ENCODE measurements around the gene C1QTNF5.

C1QTNF5 gene

DNA sequence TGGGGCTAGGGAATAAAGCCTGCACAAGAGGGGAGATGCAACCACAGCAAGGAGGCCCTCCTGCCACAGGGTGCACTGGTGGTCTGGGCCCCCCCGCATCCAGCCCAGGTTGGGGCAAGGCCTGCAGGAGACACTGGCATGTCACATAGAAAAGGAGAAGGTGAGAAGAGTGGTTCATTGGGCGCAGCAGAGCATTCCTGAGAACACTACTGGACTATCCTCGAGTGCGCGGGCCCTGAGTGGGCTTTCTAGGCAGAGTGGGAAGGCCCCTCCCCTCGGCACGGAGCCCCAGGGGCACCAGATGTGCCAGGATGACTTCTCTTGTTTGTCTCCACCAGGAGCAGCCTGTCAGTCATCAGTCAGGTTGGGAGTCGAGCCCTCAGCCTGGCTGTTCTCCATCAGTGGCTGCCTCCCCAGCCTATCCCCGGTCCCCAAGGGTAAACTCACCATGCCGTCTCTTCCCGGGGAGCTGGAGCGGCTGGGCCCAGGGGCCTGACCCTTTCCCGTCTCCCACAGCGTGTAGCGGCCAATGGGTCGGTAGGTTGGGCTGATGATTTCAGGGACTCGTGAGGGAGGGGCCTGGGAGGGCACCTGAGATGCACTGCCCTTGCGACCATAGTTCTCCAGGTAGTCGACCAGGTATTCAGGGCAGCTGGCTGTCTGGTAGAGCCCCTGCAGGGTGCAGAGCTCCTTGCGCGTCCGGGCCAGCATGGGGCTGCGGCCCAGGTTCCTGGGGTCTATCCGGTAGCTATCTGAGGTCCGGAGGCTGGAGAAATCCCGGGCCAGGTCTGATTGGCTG is 31.8 kb upstream of the C1QTNF5 start:
- TF ChIP-seq, protein P1, sequence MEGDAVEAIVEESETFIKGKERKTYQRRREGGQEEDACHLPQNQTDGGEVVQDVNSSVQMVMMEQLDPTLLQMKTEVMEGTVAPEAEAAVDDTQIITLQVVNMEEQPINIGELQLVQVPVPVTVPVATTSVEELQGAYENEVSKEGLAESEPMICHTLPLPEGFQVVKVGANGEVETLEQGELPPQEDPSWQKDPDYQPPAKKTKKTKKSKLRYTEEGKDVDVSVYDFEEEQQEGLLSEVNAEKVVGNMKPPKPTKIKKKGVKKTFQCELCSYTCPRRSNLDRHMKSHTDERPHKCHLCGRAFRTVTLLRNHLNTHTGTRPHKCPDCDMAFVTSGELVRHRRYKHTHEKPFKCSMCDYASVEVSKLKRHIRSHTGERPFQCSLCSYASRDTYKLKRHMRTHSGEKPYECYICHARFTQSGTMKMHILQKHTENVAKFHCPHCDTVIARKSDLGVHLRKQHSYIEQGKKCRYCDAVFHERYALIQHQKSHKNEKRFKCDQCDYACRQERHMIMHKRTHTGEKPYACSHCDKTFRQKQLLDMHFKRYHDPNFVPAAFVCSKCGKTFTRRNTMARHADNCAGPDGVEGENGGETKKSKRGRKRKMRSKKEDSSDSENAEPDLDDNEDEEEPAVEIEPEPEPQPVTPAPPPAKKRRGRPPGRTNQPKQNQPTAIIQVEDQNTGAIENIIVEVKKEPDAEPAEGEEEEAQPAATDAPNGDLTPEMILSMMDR (conservative IDR thresholded peaks at IDR 0.05; ENCODE audit: low read depth, low read length): no peak
- H3K4me3 ChIP-seq (IDR thresholded peaks at IDR 0.05; ENCODE audit: insufficient read depth, low read depth, low read length): no peak overlapping the region
- H3K4me1 ChIP-seq (ENCODE audit: low read depth, poor library complexity, severe bottlenecking): no peaks in the 10 kb centered on the region

DNA sequence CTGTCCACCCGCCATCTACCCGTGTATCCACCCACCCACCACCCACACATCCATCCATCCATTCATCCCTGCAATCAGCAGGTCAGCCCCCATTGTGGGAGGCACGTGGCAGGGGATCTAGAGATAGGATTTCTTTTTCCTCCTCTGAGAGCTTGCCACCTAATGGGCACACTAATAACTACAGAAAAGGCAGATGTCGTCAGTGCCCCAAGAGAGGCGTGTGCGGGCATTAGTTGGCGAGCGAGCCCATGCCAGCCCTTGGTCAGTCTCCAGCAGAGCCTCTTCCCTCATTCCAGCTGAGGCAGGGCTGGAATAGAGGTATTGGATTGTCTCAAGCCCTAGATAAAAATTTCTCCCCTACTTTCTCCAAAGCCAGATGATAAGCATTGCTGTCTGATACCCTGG is 31.1 kb upstream of the C1QTNF5 start:
- H3K4me2 ChIP-seq: no peak overlapping the region
- H3K4me1 ChIP-seq (ENCODE audit: low read depth, poor library complexity, severe bottlenecking): no peaks in the 10 kb centered on the region
- H3K27me3 ChIP-seq (ENCODE audit: insufficient read depth, low read depth): no peaks in the 10 kb centered on the region
- TF ChIP-seq, protein P1 (conservative IDR thresholded peaks at IDR 0.05; ENCODE audit: low read depth, low read length): no peak
- no peak overlapping the region for H2AFZ ChIP-seq (ENCODE audit: low read depth)
- H3K79me2 ChIP-seq (ENCODE audit: insufficient read depth, low read depth): no peaks in the 10 kb centered on the region
- no peak overlapping the region for H3K9ac ChIP-seq
- no peaks in the 10 kb centered on the region for H4K20me1 ChIP-seq (ENCODE audit: insufficient read depth)
- no peak overlapping the region for H3K4me3 ChIP-seq (IDR thresholded peaks at IDR 0.05; ENCODE audit: insufficient read depth, low read depth, low read length)
- H3K27ac ChIP-seq: no peak overlapping the region
- no peaks in the 10 kb centered on the region for H3K36me3 ChIP-seq (ENCODE audit: insufficient read depth)

More for the DNA sequence above, 31.8 kb upstream of the C1QTNF5 start:
- H3K27me3 ChIP-seq (ENCODE audit: insufficient read depth, low read depth): no peaks in the 10 kb centered on the region
- H3K79me2 ChIP-seq (ENCODE audit: insufficient read depth, low read depth): no peaks in the 10 kb centered on the region
- H4K20me1 ChIP-seq (ENCODE audit: insufficient read depth): no peaks in the 10 kb centered on the region
- H3K4me2 ChIP-seq: no peak overlapping the region
- no peak overlapping the region for H3K9ac ChIP-seq
- no peaks in the 10 kb centered on the region for H3K36me3 ChIP-seq (ENCODE audit: insufficient read depth)
- H2AFZ ChIP-seq (ENCODE audit: low read depth): no peak overlapping the region
- no peak overlapping the region for H3K27ac ChIP-seq

DNA sequence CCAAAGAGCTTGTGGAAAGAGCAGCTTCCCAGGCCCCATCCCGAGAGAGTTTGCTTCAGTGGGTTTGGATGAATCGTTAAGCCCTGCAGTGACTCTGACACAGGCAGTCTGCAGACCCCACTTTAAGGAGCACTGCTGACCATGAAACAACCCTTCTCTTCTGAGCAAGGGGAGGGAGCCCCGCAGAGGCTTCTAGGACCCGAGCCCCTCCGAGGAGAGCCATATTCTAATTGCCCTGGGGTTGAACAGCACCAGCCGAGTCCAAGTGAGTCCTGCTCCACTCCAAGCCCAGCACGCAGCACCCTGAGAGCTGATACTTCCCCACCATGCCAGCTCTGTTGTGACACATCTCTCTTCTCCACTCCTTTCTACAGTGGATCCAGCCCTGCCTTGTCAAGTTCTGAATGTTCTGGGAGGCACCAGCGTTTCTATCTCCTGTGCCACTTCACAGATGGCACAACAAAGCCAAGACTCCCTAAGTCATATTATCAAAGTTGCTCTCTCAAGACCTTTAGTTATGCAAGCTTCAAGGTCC is 30.5 kb upstream of the C1QTNF5 start:
- Histone ChIP-seq H2AFZ (ENCODE audit: low read depth) (no peak overlapping the region), H3K4me1 (ENCODE audit: low read depth, poor library complexity, severe bottlenecking) (no peaks in the 10 kb centered on the region), H3K79me2 (ENCODE audit: insufficient read depth, low read depth) (no peaks in the 10 kb centered on the region), H3K36me3 (ENCODE audit: insufficient read depth) (no peaks in the 10 kb centered on the region), H3K27me3 (ENCODE audit: insufficient read depth, low read depth) (no peaks in the 10 kb centered on the region), H4K20me1 (ENCODE audit: insufficient read depth) (no peaks in the 10 kb centered on the region), H3K9ac (no peak overlapping the region), H3K27ac (no peak overlapping the region), H3K4me2 (no peak overlapping the region), H3K4me3 (IDR thresholded peaks at IDR 0.05; ENCODE audit: insufficient read depth, low read depth, low read length) (no peak overlapping the region)
- TF ChIP-seq, protein P1 (conservative IDR thresholded peaks at IDR 0.05; ENCODE audit: low read depth, low read length): no peak

DNA sequence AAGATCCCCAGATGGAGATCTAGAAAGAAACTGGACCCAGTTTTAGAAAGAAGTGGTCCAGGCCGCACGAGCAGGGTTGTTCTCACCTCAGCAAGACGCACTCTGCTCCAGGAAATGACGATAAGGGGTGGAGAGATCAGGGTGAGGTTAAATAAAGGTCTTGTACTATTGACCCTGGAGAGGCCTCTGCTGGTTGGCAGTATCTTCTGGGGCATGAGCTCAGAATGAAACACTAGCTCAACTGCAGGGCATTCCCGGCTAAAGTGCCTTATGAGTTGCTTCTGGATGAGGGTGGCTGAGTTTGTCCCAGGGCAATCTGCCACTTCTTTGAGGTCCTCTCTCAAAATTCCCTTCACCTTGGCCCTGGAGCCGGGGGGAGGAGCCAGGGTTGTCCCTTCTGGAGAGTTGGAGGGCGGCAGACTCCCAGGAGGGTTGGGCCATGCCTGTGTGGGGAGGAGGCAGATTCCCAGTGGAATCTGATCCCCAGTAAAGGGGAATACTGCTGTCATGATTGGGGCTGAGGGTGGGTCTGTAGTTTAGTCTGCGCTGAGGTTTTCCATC is 29.9 kb upstream of the C1QTNF5 start:
- H3K9ac ChIP-seq: no peak overlapping the region

More for the DNA sequence above, 29.9 kb upstream of the C1QTNF5 start:
- Histone ChIP-seq H3K4me1 (ENCODE audit: low read depth, poor library complexity, severe bottlenecking) (no peaks in the 10 kb centered on the region), H2AFZ (ENCODE audit: low read depth) (no peak overlapping the region), H3K27me3 (ENCODE audit: insufficient read depth, low read depth) (no peaks in the 10 kb centered on the region), H3K4me3 (IDR thresholded peaks at IDR 0.05; ENCODE audit: insufficient read depth, low read depth, low read length) (no peak overlapping the region), H3K36me3 (ENCODE audit: insufficient read depth) (no peaks in the 10 kb centered on the region), H3K4me2 (no peak overlapping the region), H3K79me2 (ENCODE audit: insufficient read depth, low read depth) (no peaks in the 10 kb centered on the region), H3K27ac (no peak overlapping the region), H4K20me1 (ENCODE audit: insufficient read depth) (no peaks in the 10 kb centered on the region)
- TF ChIP-seq, protein P1 (conservative IDR thresholded peaks at IDR 0.05; ENCODE audit: low read depth, low read length): no peak
